ENCODE results near the gene PCYOX1L.
"Not testable (repeated sequence)": the region's sequence is repeated elsewhere in the genome, so short reads cannot be mapped to it uniquely, and the experiment has no call there.

Gene PCYOX1L

DNA sequence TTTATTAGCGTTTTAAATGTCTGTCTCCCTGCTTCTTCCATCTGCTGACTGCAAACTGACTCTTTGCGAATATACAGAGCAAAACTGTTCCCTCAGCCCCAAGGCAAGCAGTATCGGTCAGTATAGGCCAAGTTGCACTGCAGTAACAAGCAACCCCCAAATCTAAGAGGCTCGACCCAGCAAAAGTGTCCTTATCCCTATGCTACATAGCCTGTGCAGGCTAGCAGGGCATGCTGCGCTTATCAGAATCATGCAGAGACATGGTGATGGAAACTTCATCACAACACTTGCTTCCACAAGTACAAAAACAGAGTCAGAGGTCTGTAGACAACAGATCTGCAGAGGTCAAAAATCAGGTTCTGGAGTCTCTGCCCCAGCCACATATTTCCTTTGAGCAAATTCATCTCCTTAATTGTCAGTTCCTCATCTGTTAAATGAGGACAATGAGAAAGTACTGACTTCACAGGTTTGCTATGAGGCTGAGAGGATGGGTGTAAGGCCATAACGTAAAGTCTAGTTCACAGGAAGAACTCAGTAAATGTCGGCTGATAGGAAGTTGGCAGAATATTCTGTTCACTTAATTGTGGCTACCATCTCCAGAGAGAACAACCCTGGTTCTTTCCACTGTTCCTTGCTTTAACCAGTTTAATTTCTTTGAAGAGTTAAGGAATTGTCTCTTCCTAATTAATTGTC, 30.8 kb downstream of the PCYOX1L start:
- Mint-ChIP-seq H3K4me1 (ENCODE audit: low read depth in 2 of 2) (no peaks in the 10 kb centered on the region), H3K36me3 (ENCODE audit: insufficient read depth) (no peaks in the 10 kb centered on the region), H3K27ac (no peak overlapping the region), H3K4me3 (no peak overlapping the region), H3K9me3 (no peaks in the 10 kb centered on the region), H3K27me3 (peaks cover 5 to 18% of the 10 kb centered on the region in 2 donors)
- no peak for ATAC-seq (replicated peaks)
- no peak for DNase-seq

GRCh38 chr5:149389552-149390495, 32.0 kb downstream of the PCYOX1L start:
- H3K4me1 Mint-ChIP-seq (ENCODE audit: low read depth in 2 of 2) = no peaks in the 10 kb centered on the region
- H3K36me3 Mint-ChIP-seq (ENCODE audit: insufficient read depth) = no peaks in the 10 kb centered on the region
- no peaks in the 10 kb centered on the region for H3K9me3 Mint-ChIP-seq
- H3K4me3 Mint-ChIP-seq = no peak overlapping the region
- H3K27ac Mint-ChIP-seq = no peak overlapping the region
- ATAC-seq (replicated peaks) (no peak), DNase-seq (no peak)
- H3K27me3 Mint-ChIP-seq = peaks cover 6 to 18% of the 10 kb centered on the region in 2 donors

GRCh38 chr5:149391076-149391475, 33.2 kb downstream of the PCYOX1L start:
- not testable (repeated sequence) for H3K9me3 Mint-ChIP-seq; H3K4me1 Mint-ChIP-seq (ENCODE audit: low read depth in 2 of 2); H3K36me3 Mint-ChIP-seq (ENCODE audit: insufficient read depth); H3K27ac Mint-ChIP-seq; H3K4me3 Mint-ChIP-seq; ATAC-seq (replicated peaks); DNase-seq
- H3K27me3 Mint-ChIP-seq = peaks cover 6 to 18% of the 10 kb centered on the region in 2 donors

DNA sequence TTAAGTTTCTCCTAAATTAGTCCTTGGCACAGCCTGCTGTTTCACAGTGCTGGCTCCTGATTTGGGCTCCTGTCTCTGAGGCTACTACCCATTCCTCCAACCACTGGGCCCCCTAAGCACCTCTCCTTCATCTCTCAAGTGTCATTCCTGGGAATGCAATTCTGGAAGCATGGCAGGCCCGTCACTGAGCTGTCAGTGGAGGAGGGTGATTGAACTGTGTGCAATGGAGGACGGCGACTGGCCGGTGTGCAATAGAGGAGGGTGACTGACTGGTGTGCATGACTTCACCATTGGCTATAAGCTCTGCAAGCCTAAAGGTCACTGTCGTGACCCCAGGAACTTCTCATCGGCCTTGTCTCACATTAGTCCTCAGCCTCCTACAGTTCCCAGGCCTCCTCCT, 33.7 kb downstream of the PCYOX1L start:
- H3K27me3 Mint-ChIP-seq = peaks cover 6 to 22% of the 10 kb centered on the region in 2 donors
- ATAC-seq (replicated peaks) = no peak
- no peaks in the 10 kb centered on the region for H3K4me1 Mint-ChIP-seq (ENCODE audit: low read depth in 2 of 2)
- H3K27ac Mint-ChIP-seq = no peak overlapping the region
- no peak for DNase-seq
- H3K4me3 Mint-ChIP-seq = no peak overlapping the region
- H3K36me3 Mint-ChIP-seq (ENCODE audit: insufficient read depth) = no peaks in the 10 kb centered on the region
- H3K9me3 Mint-ChIP-seq = no peaks in the 10 kb centered on the region

DNA sequence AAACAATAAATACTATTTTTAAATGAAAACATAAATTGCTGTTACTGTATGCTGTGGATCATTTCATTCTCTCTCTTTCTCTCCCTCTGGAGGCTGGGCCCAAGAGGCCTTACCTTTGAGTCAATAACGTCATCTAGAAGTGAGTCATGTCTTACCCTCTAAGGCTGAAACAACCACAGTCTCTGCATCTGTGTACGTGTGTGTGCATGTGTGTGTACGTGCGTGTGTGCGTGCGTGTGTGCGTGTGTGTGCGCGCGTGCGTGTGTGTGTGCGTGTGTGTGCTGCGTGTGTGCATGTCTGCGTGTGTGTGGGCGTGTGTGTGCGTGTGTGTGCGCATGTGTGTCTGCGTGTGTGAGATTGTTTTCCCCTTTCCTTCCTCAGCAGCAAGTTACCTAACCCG, 34.9 kb downstream of the PCYOX1L start:
- peaks cover 6 to 34% of the 10 kb centered on the region in 2 donors for H3K27me3 Mint-ChIP-seq
- no peak overlapping the region for H3K27ac Mint-ChIP-seq
- DNase-seq (no peak), ATAC-seq (replicated peaks) (no peak)
- H3K4me1 Mint-ChIP-seq (ENCODE audit: low read depth in 2 of 2) = no peaks in the 10 kb centered on the region
- H3K9me3 Mint-ChIP-seq = no peaks in the 10 kb centered on the region
- no peak overlapping the region for H3K4me3 Mint-ChIP-seq
- no peaks in the 10 kb centered on the region for H3K36me3 Mint-ChIP-seq (ENCODE audit: insufficient read depth)

DNA sequence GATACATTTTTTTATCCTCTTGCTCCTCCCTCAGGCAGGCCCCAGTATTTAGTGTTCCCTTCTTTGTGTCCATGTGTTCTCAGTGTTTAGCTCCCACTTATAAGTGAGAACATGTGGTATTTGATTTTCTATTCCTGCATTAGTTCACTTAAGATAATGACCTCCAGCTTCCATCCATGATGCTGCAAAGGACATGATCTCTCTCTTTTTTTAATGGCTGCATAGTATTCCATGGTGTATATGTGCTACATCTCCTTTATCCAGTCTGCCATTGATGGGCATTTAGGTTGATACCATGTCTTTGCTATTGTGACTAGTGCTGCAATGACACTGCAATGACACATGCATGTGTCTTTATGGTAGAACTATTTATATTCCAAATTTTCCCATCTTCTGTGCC, 37.1 kb downstream of the PCYOX1L start:
- H3K36me3 Mint-ChIP-seq (ENCODE audit: insufficient read depth); H3K4me3 Mint-ChIP-seq; H3K9me3 Mint-ChIP-seq; H3K27ac Mint-ChIP-seq; ATAC-seq (replicated peaks); DNase-seq; H3K4me1 Mint-ChIP-seq (ENCODE audit: low read depth in 2 of 2): not testable (repeated sequence)
- H3K27me3 Mint-ChIP-seq = peaks cover 10 to 57% of the 10 kb centered on the region in 2 donors

DNA sequence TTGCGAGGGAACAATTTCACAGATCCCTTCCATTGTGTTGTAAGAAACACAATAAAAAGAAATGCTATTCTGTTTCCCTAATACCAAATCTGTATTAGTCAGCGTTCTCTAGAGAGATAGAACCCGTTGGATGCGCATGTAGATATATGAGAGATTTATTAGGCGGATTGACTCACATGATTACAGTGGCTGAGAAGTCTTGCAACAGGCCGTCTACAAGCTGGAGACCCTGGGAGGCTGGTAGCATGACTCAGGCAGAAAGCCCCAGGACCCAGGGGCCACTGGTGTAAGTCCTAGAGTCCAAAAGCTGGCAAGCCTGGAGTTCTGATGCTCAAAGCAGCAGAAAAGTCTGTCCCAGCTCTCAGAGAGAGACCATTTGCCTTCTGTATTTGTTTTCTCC, 39.7 kb downstream of the PCYOX1L start:
- DNase-seq (no peak), ATAC-seq (replicated peaks) (no peak)
- Mint-ChIP-seq H3K27ac (no peak overlapping the region), H3K36me3 (ENCODE audit: insufficient read depth) (peaks cover 2% of the 10 kb centered on the region), H3K27me3 (peaks cover 20 to 60% of the 10 kb centered on the region in 2 donors), H3K9me3 (no peaks in the 10 kb centered on the region), H3K4me3 (no peak overlapping the region), H3K4me1 (ENCODE audit: low read depth in 2 of 2) (no peaks in the 10 kb centered on the region)

- H3K36me3 Mint-ChIP-seq (ENCODE audit: insufficient read depth); DNase-seq: not testable (repeated sequence)
Observed at GRCh38 chr5:149398747-149399266, 41.0 kb downstream of the PCYOX1L start.

DNA sequence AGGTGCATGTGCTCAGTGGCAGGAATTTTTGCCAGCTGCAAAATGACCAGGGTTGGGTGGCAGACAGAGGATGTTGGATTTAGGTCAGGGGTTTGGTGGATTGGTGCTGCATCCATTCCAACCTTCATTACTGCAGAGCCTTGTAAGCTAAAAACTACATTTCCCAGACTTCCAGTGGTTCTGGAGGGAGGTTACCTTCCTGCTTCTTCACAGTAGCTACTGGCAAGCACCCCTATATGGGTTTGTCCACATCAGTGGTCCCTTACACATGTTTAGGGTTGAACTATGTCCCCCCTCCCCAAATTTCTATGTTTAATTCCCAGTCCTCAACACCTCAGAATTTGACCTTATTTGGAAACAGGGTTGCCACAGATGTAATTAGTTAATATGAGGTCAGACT, 41.9 kb downstream of the PCYOX1L start:
- Mint-ChIP-seq H3K27me3 (peaks cover 14 to 69% of the 10 kb centered on the region in 2 donors), H3K27ac (no peak overlapping the region), H3K36me3 (ENCODE audit: insufficient read depth) (peaks cover 2% of the 10 kb centered on the region), H3K4me3 (no peak overlapping the region), H3K4me1 (ENCODE audit: low read depth in 2 of 2) (no peaks in the 10 kb centered on the region), H3K9me3 (no peaks in the 10 kb centered on the region)
- DNase-seq (no peak), ATAC-seq (replicated peaks) (no peak)

More at GRCh38 chr5:149398747-149399266, 41.0 kb downstream of the PCYOX1L start:
- H3K4me3 Mint-ChIP-seq; ATAC-seq (replicated peaks); H3K27ac Mint-ChIP-seq; H3K4me1 Mint-ChIP-seq (ENCODE audit: low read depth in 2 of 2); H3K9me3 Mint-ChIP-seq: not testable (repeated sequence)
- peaks cover 14 to 63% of the 10 kb centered on the region in 2 donors for H3K27me3 Mint-ChIP-seq

DNA sequence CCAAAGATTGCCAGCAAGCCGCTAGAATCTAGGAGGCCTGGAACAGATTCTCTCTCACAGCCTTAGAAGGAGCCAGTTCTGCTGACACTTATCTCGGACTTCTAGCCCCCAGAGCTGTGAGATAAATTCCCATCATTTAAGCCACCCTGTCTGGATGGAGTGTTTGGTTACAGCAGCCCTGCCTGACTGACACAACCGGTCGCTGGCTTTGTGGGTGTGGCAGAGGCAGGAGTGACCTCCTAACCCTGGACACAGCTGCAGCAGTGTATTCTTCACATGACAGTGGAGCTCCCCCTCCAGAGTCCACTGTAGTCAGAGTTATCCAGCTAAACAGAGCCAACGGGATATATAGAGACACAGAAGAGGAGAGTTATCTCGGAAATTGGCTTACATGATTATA, 42.5 kb downstream of the PCYOX1L start:
- no peak overlapping the region for H3K27ac Mint-ChIP-seq
- DNase-seq = no peak
- no peaks in the 10 kb centered on the region for H3K4me1 Mint-ChIP-seq (ENCODE audit: low read depth in 2 of 2)

DNA sequence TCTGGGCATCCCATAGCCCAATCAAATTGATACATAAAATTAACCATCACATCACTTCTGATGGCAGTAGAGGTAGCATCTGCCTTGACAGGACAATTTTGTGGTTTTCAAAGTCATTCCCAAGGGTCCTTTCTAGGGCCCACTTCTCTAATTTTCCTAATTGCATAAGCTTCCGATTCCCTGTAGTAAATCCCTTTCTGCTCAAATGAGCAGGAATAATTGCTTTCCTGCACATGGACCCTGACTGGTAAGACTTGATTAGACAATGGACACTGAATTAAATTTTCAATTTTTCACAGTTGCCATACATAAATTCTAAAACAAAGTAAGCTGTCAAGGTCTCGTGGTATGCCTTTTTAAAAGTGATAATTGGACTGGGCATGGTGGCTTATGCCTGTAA, 43.2 kb downstream of the PCYOX1L start:
- peaks cover 14 to 82% of the 10 kb centered on the region in 2 donors for H3K27me3 Mint-ChIP-seq
- H3K36me3 Mint-ChIP-seq (ENCODE audit: insufficient read depth) = peaks cover 2% of the 10 kb centered on the region
- H3K4me1 Mint-ChIP-seq (ENCODE audit: low read depth in 2 of 2) = no peaks in the 10 kb centered on the region
- no peak for ATAC-seq (replicated peaks)
- H3K9me3 Mint-ChIP-seq = no peaks in the 10 kb centered on the region
- no peak for DNase-seq
- H3K4me3 Mint-ChIP-seq = no peak overlapping the region
- H3K27ac Mint-ChIP-seq = no peak overlapping the region

More for the DNA sequence above, 42.5 kb downstream of the PCYOX1L start:
- no peaks in the 10 kb centered on the region for H3K9me3 Mint-ChIP-seq
- peaks cover 2% of the 10 kb centered on the region for H3K36me3 Mint-ChIP-seq (ENCODE audit: insufficient read depth)
- ATAC-seq (replicated peaks) = no peak
- no peak overlapping the region for H3K4me3 Mint-ChIP-seq
- peaks cover 14 to 74% of the 10 kb centered on the region in 2 donors for H3K27me3 Mint-ChIP-seq

DNA sequence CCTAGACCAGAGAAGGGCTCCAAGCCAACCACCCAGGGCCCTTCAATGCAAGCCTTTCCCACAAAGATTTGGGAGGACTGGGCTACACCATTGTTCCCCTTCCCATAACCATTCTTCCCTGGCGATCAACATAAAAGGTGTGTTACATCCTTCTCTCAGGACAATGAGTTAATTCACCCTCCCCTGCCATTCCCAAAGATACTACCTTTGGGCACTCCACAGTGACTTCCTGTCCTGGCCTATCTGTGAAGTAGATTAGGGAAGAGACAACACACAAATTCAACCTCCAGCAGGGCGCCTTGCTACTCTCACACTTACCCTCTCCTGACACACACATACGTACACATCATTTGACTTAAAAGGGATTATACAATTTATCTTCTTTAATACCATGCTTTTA, 44.4 kb downstream of the PCYOX1L start:
- Mint-ChIP-seq H3K27me3 (peaks cover 22 to 83% of the 10 kb centered on the region in 2 donors), H3K27ac (no peak overlapping the region), H3K36me3 (ENCODE audit: insufficient read depth) (peaks cover 2% of the 10 kb centered on the region), H3K4me1 (ENCODE audit: low read depth in 2 of 2) (no peaks in the 10 kb centered on the region), H3K9me3 (no peaks in the 10 kb centered on the region), H3K4me3 (no peak overlapping the region)
- DNase-seq = no peak
- no peak for ATAC-seq (replicated peaks)

DNA sequence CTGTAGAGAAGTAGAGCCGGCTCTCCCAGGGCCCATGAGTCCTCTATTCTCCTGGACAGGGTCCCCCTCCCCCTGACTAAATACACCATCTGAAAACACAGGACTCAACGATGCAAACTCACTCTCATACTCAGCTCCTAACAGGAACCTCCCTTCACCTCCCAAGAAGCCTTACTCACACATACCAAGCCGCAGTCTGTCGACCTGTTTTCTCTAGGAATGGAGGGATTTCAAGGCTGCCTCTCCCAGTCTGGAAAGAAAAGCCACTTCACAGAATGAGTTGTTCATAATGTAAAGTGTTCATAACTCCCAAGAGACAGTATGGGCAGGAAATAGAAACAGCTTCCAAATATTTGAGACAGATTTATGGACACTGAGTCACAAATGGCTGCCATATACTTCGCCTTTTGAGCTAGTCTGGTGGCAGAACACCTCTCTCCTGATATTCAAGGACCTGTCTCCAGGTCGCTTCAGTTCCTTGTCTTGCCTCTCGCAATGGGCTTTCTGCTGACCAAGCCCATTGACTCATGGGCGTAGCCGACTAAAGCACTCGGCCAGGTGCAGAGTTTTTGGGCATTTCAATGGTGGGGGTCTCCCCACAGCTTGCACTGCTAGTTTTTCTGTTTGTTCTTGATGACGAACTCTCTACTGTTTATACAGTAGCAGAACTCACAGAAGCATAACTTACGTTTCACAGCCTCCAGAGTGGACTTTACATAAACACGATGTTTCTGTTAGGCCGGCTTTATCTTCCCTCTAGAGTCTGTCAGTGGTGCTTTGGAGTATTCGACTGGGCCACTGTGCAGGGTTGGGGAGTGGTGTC, 46.3 kb downstream of the PCYOX1L start:
- no peaks in the 10 kb centered on the region for H3K4me1 Mint-ChIP-seq (ENCODE audit: low read depth in 2 of 2)
- H3K36me3 Mint-ChIP-seq (ENCODE audit: insufficient read depth) = no peaks in the 10 kb centered on the region
- no peak overlapping the region for H3K4me3 Mint-ChIP-seq
- H3K27me3 Mint-ChIP-seq = peaks cover 29 to 80% of the 10 kb centered on the region in 2 donors
- DNase-seq (no peak), ATAC-seq (replicated peaks) (no peak)
- H3K27ac Mint-ChIP-seq = peak overlapping the region in 1 of 2 donors; percentile 35
- no peaks in the 10 kb centered on the region for H3K9me3 Mint-ChIP-seq
